Bronchial epithelial cell (primary cell): ENCODE results near the gene PPP1R2C. TPM values are rescaled to one million over a fixed set of nuclear protein-coding genes. Genes with fewer than 3 reads are reported as not detected.

Experiments used
- DNase-seq: peaks from one replicate; pipeline ENCODE4 v3.0.0-alpha.2; 2010; ENCODE audit warnings: low read depth
- FAIRE-seq: peaks from 2 replicates; lab custom pipeline; 2011; peaks lifted over from hg19 to GRCh38; lab: Jason Lieb, UNC
- H3K27me3 ChIP-seq: 2 replicates; pipeline ENCODE4 v1.5.1; 2011; ENCODE audit warnings: low read length; ENCODE audit not compliant: control insufficient read depth, insufficient read depth
- H3K36me3 ChIP-seq: 2 replicates; pipeline ENCODE4 v1.5.1; 2011; ENCODE audit warnings: low read length; ENCODE audit not compliant: control insufficient read depth, insufficient read depth
- H3K4me3 ChIP-seq: 2 replicates; pipeline ENCODE4 v1.5.1; 2011; ENCODE audit warnings: mild to moderate bottlenecking, low read depth, low read length, control low read depth
- total RNA-seq: library from RNA; depleted of rRNA; stranded (reverse); fragments of >200 nt; gene quantifications from 2 replicates; pipeline ENCODE4 v1.2.1, GENCODE V29; 2014
- TF ChIP-seq, protein P1 (sequence below): IDR thresholded peaks from 2 replicates; pipeline ENCODE4 v1.5.1; 2011; ENCODE audit warnings: mild to moderate bottlenecking, moderate library complexity, low read length, control low read depth, inconsistent platforms; ENCODE audit not compliant: insufficient read depth, severe bottlenecking

Gene PPP1R2C
- total RNA-seq, 1 donor from 2014 or later = not detected

DNA sequence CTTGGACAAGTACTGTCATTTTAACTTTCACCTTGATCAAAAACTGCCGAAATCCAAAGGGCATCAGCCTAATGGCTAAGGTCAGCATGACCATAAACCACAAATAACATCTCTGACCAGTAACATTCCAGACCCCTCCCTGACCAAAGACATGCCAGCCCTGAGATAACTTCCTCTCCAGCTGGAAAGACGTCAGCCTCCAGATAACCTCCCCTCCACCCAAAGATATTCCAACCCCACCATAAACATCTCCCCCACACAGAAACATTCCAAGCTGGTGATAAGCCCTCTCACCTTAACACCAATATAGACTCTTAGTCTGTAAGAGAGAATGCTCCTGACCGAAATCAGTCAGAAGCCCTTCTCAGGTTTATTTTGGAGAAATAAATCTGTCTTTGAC lies 7.4 kb downstream of the PPP1R2C start:
- Histone ChIP-seq H3K4me3 (no peak overlapping the region), H3K36me3 (no peaks in the 10 kb centered on the region), H3K27me3 (no peaks in the 10 kb centered on the region)
- no peak for FAIRE-seq
- TF ChIP-seq, protein P1, sequence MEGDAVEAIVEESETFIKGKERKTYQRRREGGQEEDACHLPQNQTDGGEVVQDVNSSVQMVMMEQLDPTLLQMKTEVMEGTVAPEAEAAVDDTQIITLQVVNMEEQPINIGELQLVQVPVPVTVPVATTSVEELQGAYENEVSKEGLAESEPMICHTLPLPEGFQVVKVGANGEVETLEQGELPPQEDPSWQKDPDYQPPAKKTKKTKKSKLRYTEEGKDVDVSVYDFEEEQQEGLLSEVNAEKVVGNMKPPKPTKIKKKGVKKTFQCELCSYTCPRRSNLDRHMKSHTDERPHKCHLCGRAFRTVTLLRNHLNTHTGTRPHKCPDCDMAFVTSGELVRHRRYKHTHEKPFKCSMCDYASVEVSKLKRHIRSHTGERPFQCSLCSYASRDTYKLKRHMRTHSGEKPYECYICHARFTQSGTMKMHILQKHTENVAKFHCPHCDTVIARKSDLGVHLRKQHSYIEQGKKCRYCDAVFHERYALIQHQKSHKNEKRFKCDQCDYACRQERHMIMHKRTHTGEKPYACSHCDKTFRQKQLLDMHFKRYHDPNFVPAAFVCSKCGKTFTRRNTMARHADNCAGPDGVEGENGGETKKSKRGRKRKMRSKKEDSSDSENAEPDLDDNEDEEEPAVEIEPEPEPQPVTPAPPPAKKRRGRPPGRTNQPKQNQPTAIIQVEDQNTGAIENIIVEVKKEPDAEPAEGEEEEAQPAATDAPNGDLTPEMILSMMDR = no peak
- DNase-seq = no peak

DNA sequence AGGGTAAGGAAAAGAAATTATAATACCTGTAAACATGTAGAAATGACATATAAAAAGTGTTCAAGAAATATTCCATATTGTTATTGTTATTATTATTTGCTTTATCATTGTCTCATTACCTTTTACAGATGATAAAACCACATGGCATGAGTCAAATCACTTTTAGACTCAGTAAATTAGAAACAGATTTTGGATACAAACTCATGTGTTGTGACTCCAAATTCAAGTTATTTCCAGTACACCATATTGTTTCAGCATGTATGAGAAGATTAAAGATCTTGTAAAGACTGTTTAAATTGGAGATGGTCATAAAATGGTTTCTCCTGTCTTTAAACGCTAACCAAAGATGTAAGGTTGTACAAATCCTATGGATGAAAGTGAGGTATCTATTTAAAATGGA lies 18.1 kb downstream of the PPP1R2C start:
- FAIRE-seq (no peak), DNase-seq (no peak)
- no peaks in the 10 kb centered on the region for H3K27me3 ChIP-seq
- H3K36me3 ChIP-seq = no peaks in the 10 kb centered on the region
- TF ChIP-seq, protein P1 = no peak
- no peak overlapping the region for H3K4me3 ChIP-seq

DNA sequence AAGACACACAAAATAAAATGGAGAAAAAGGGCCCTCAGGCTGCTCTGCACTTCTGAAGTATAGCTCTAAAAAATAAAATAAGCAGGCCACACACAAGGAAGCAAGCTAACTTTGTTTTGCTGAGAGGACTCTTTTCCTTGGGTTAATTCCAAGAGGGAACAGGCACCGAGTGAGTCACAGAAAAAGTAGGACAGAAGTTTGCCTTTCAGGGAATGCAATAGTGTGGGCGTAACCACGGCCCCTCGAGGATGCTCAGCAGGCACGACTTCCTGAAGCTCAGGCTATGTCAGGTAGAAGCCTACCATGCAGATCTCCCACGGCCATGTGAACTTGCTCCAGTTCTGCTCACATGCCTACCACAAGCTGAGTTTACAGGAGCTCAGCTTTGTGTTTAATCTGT lies 22.1 kb downstream of the PPP1R2C start:
- no peaks in the 10 kb centered on the region for H3K36me3 ChIP-seq
- peak; percentile 67 for DNase-seq
- TF ChIP-seq, protein P1 = no peak
- H3K4me3 ChIP-seq = no peak overlapping the region
- H3K27me3 ChIP-seq = no peaks in the 10 kb centered on the region
- no peak for FAIRE-seq

DNA sequence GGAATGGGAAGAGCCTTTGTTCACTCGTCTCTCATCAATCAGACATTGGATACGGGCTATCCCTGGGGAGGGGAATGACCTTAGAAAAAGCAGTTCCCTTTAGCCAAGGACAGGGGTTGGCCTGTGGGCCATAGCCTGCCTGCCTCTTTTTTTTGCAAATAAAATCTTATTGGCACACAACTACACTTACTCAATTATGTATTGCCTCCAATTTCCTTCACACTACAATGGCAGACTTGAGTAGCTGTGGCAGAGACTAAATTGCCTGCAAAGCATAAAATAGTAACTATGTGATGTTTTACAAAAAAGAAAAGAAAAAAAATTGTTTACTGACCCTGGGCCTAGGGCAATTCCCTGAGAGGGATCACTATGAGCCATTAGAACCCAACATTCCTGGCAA lies 23.4 kb downstream of the PPP1R2C start:
- DNase-seq = no peak
- TF ChIP-seq, protein P1 = no peak
- H3K4me3 ChIP-seq = no peak overlapping the region
- H3K27me3 ChIP-seq = no peaks in the 10 kb centered on the region
- H3K36me3 ChIP-seq = no peaks in the 10 kb centered on the region
- FAIRE-seq = no peak

DNA sequence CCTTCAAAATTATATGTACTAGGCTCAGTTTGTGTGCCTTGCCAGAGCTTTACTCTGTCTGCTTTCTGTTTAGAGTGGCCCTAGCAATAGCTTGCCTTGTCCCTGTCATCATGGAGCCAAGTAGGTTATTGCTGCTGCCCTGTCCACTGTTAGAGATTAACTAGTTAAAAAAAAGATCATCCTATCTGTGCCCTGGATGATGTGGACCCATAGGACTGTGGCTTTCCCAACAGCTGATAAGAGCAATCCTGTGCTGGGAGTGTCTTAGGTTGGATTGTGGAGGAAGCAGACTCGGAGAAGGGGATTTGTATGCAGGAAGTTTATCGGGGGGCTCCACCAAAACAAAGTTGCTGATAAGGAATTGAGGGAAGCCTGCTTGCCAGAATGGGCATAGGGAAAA lies 23.8 kb downstream of the PPP1R2C start:
- no peaks in the 10 kb centered on the region for H3K27me3 ChIP-seq
- H3K4me3 ChIP-seq = no peak overlapping the region
- TF ChIP-seq, protein P1 = no peak
- no peak for DNase-seq
- FAIRE-seq = no peak
- H3K36me3 ChIP-seq = no peaks in the 10 kb centered on the region

DNA sequence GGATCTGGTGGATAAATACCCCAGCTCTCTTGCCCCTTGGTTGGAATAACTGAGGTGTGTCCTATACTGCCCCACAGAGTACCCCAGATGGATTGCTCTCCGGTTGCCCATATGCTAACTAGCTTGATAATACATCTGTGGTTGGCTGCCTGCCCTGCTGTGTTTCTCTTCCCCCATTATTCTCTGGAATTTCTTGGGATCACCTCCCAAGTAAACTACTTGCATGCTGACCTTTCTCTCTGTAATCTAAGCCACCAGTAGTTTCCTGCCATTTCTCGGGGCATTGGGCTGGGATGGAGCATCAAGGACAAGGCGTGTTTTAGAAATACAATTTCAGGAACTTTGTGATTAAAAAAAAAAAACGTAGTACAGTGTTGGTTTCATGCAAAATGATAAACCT lies 25.2 kb downstream of the PPP1R2C start:
- no peaks in the 10 kb centered on the region for H3K27me3 ChIP-seq
- DNase-seq (no peak), FAIRE-seq (no peak)
- TF ChIP-seq, protein P1 = no peak
- H3K36me3 ChIP-seq = no peaks in the 10 kb centered on the region
- H3K4me3 ChIP-seq = no peak overlapping the region
